ENCODE measurements around the gene RAB10.
A peak's percentile ranks its signal among the peaks of the same experiment; 100 is the strongest.
"Not testable (repeated sequence)": the region's sequence is repeated elsewhere in the genome, so short reads cannot be mapped to it uniquely, and the experiment has no call there.

Gene RAB10

GRCh38 chr2:26108701-26109100 is 74.8 kb downstream of the RAB10 start:
- peaks cover 0 to 23% (median 10%) of the 10 kb centered on the region in 5 donors for H3K36me3 ChIP-seq (ENCODE audit: control insufficient read depth in 5 of 5, insufficient read depth in 5 of 5, low read length in 5 of 5)
- H3K27me3 ChIP-seq (ENCODE audit: control insufficient read depth in 5 of 5, insufficient read depth in 4 of 5, low read length in 5 of 5); H3K27ac ChIP-seq (ENCODE audit: low read depth, low read length); H3K9me3 ChIP-seq (ENCODE audit: control insufficient read depth in 5 of 5, low read length in 5 of 5); H3K9ac ChIP-seq (ENCODE audit: low read length in 5 of 5): not testable (repeated sequence)
- H3K4me1 ChIP-seq (ENCODE audit: control insufficient read depth in 5 of 5, insufficient read depth in 5 of 5, low read length in 5 of 5): peaks cover 0 to 21% (median 12%) of the 10 kb centered on the region in 5 donors
- peak overlapping the region in 2 of 5 donors; percentile 28 to 33 for H3K4me3 ChIP-seq (ENCODE audit: low read depth in 1 of 5, low read length in 5 of 5)

DNA sequence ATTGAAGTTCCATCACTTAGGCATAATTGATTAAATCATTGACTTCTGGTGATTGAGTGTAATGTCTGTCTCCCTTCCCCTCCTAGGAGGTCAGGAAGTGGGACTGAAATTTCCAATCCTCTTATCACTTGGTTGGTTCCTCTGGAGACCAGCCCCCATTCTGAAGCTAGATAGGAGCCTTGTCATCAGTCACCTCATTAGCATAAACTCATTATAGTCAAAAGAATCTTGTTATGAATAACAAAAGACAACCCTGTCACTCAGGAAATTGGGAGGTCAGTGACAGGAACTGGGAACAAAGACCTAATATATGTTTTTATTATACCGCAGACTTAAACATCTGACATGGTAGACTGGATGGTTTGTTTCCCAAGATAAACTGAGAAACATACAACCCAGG is 78.3 kb downstream of the RAB10 start:
- H3K4me3 ChIP-seq (ENCODE audit: low read depth in 1 of 5, low read length in 5 of 5): no peak overlapping the region
- no peaks in the 10 kb centered on the region for H3K9me3 ChIP-seq (ENCODE audit: control insufficient read depth in 5 of 5, low read length in 5 of 5)
- H3K4me1 ChIP-seq (ENCODE audit: control insufficient read depth in 5 of 5, insufficient read depth in 5 of 5, low read length in 5 of 5): peaks cover 0 to 18% (median 12%) of the 10 kb centered on the region in 5 donors
- no peaks in the 10 kb centered on the region for H3K27me3 ChIP-seq (ENCODE audit: control insufficient read depth in 5 of 5, insufficient read depth in 4 of 5, low read length in 5 of 5)
- peaks cover 5 to 26% (median 12%) of the 10 kb centered on the region in 5 donors for H3K36me3 ChIP-seq (ENCODE audit: control insufficient read depth in 5 of 5, insufficient read depth in 5 of 5, low read length in 5 of 5)
- H3K9ac ChIP-seq (ENCODE audit: low read length in 5 of 5): no peak overlapping the region
- no peak overlapping the region for H3K27ac ChIP-seq (ENCODE audit: low read depth, low read length)

DNA sequence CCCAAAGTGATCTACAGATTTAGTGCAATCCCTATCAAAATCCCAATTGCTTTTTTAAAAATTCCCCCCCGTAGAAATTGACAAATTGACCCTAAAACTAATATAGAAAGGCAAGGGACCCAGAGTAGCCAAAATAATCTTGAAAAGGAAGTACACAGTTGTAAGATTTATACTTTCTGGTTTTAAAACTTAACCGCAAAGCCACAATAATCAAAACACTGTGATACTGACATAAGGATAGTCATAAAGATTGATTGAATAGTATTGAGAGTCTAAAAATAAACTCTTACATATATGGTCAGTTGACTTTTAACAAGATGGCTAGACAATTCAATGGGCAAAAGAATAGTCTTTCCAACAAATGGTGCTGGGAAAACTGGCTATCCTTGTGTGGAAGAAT is 80.3 kb downstream of the RAB10 start:
- no peaks in the 10 kb centered on the region for H3K9me3 ChIP-seq (ENCODE audit: control insufficient read depth in 5 of 5, low read length in 5 of 5)
- no peak overlapping the region for H3K27ac ChIP-seq (ENCODE audit: low read depth, low read length)
- H3K4me1 ChIP-seq (ENCODE audit: control insufficient read depth in 5 of 5, insufficient read depth in 5 of 5, low read length in 5 of 5): peaks cover 0 to 11% (median 4%) of the 10 kb centered on the region in 5 donors
- no peak overlapping the region for H3K4me3 ChIP-seq (ENCODE audit: low read depth in 1 of 5, low read length in 5 of 5)
- no peak overlapping the region for H3K9ac ChIP-seq (ENCODE audit: low read length in 5 of 5)
- H3K27me3 ChIP-seq (ENCODE audit: control insufficient read depth in 5 of 5, insufficient read depth in 4 of 5, low read length in 5 of 5): no peaks in the 10 kb centered on the region
- H3K36me3 ChIP-seq (ENCODE audit: control insufficient read depth in 5 of 5, insufficient read depth in 5 of 5, low read length in 5 of 5): peaks cover 5 to 26% (median 12%) of the 10 kb centered on the region in 5 donors

GRCh38 chr2:26118682-26119081 is 84.8 kb downstream of the RAB10 start:
- H3K9ac ChIP-seq (ENCODE audit: low read length in 5 of 5): no peak overlapping the region
- no peak overlapping the region for H3K4me3 ChIP-seq (ENCODE audit: low read depth in 1 of 5, low read length in 5 of 5)
- peaks cover 0 to 8% (median 3%) of the 10 kb centered on the region in 5 donors for H3K36me3 ChIP-seq (ENCODE audit: control insufficient read depth in 5 of 5, insufficient read depth in 5 of 5, low read length in 5 of 5)
- no peaks in the 10 kb centered on the region for H3K9me3 ChIP-seq (ENCODE audit: control insufficient read depth in 5 of 5, low read length in 5 of 5)
- peaks cover 0 to 14% (median 8%) of the 10 kb centered on the region in 5 donors for H3K4me1 ChIP-seq (ENCODE audit: control insufficient read depth in 5 of 5, insufficient read depth in 5 of 5, low read length in 5 of 5)
- no peaks in the 10 kb centered on the region for H3K27me3 ChIP-seq (ENCODE audit: control insufficient read depth in 5 of 5, insufficient read depth in 4 of 5, low read length in 5 of 5)
- H3K27ac ChIP-seq (ENCODE audit: low read depth, low read length): no peak overlapping the region

- Histone ChIP-seq H3K9me3 (ENCODE audit: control insufficient read depth in 5 of 5, low read length in 5 of 5) (no peaks in the 10 kb centered on the region), H3K9ac (ENCODE audit: low read length in 5 of 5) (no peak overlapping the region), H3K4me3 (ENCODE audit: low read depth in 1 of 5, low read length in 5 of 5) (no peak overlapping the region), H3K27ac (ENCODE audit: low read depth, low read length) (no peak overlapping the region), H3K27me3 (ENCODE audit: control insufficient read depth in 5 of 5, insufficient read depth in 4 of 5, low read length in 5 of 5) (no peaks in the 10 kb centered on the region), H3K4me1 (ENCODE audit: control insufficient read depth in 5 of 5, insufficient read depth in 5 of 5, low read length in 5 of 5) (peaks cover 0 to 14% (median 8%) of the 10 kb centered on the region in 5 donors), H3K36me3 (ENCODE audit: control insufficient read depth in 5 of 5, insufficient read depth in 5 of 5, low read length in 5 of 5) (peaks cover 0 to 7% (median 0%) of the 10 kb centered on the region in 5 donors)
These were observed 85.6 kb downstream of the RAB10 start for GRCh38 chr2:26119521-26119920.

GRCh38 chr2:26122630-26123029 is 88.7 kb downstream of the RAB10 start:
- H3K27me3 ChIP-seq (ENCODE audit: control insufficient read depth in 5 of 5, insufficient read depth in 4 of 5, low read length in 5 of 5): no peaks in the 10 kb centered on the region
- peaks cover 0 to 23% (median 12%) of the 10 kb centered on the region in 5 donors for H3K4me1 ChIP-seq (ENCODE audit: control insufficient read depth in 5 of 5, insufficient read depth in 5 of 5, low read length in 5 of 5)
- no peak overlapping the region for H3K4me3 ChIP-seq (ENCODE audit: low read depth in 1 of 5, low read length in 5 of 5)
- peaks cover 0 to 8% (median under 1%) of the 10 kb centered on the region in 5 donors for H3K36me3 ChIP-seq (ENCODE audit: control insufficient read depth in 5 of 5, insufficient read depth in 5 of 5, low read length in 5 of 5)
- no peak overlapping the region for H3K9ac ChIP-seq (ENCODE audit: low read length in 5 of 5)
- H3K27ac ChIP-seq (ENCODE audit: low read depth, low read length): no peak overlapping the region
- H3K9me3 ChIP-seq (ENCODE audit: control insufficient read depth in 5 of 5, low read length in 5 of 5): no peaks in the 10 kb centered on the region

- Histone ChIP-seq H3K27ac (ENCODE audit: low read depth, low read length) (no peak overlapping the region), H3K27me3 (ENCODE audit: control insufficient read depth in 5 of 5, insufficient read depth in 4 of 5, low read length in 5 of 5) (no peaks in the 10 kb centered on the region), H3K4me1 (ENCODE audit: control insufficient read depth in 5 of 5, insufficient read depth in 5 of 5, low read length in 5 of 5) (peaks cover 0 to 23% (median 12%) of the 10 kb centered on the region in 5 donors), H3K4me3 (ENCODE audit: low read depth in 1 of 5, low read length in 5 of 5) (no peak overlapping the region), H3K36me3 (ENCODE audit: control insufficient read depth in 5 of 5, insufficient read depth in 5 of 5, low read length in 5 of 5) (peaks cover 3 to 11% (median 8%) of the 10 kb centered on the region in 5 donors), H3K9me3 (ENCODE audit: control insufficient read depth in 5 of 5, low read length in 5 of 5) (no peaks in the 10 kb centered on the region), H3K9ac (ENCODE audit: low read length in 5 of 5) (no peak overlapping the region)
These were observed 89.5 kb downstream of the RAB10 start for GRCh38 chr2:26123426-26123825.

- Histone ChIP-seq H3K9ac (ENCODE audit: low read length in 5 of 5) (no peak overlapping the region), H3K4me3 (ENCODE audit: low read depth in 1 of 5, low read length in 5 of 5) (peak overlapping the region in 1 of 5 donors; percentile 7)
These were observed 92.2 kb downstream of the RAB10 start for GRCh38 chr2:26126074-26126473.

DNA sequence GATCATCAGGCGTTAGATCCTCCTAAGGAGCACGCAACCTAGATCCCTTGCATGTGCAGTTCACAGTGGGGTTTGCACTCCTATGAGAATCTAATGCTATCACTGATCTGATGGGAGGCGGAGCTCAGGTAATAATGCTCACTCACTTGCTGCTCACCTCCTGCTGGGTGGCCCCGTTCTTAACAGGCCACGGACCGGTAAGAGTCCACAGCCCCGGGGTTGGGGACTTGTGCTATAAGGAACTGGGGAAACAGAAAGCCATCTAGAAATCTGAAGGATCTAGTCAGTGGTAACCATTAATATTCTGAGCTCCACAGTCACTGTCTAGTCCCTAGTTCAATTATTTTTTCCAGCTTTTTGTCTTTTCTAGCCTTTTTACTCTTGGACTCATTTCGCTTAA is 94.3 kb downstream of the RAB10 start:
- Histone ChIP-seq H3K9ac (ENCODE audit: low read length in 5 of 5) (no peak overlapping the region), H3K27ac (ENCODE audit: low read depth, low read length) (no peak overlapping the region), H3K9me3 (ENCODE audit: control insufficient read depth in 5 of 5, low read length in 5 of 5) (no peaks in the 10 kb centered on the region), H3K36me3 (ENCODE audit: control insufficient read depth in 5 of 5, insufficient read depth in 5 of 5, low read length in 5 of 5) (peaks cover 3 to 15% (median 10%) of the 10 kb centered on the region in 5 donors), H3K4me1 (ENCODE audit: control insufficient read depth in 5 of 5, insufficient read depth in 5 of 5, low read length in 5 of 5) (peaks cover 0 to 9% (median 3%) of the 10 kb centered on the region in 5 donors), H3K4me3 (ENCODE audit: low read depth in 1 of 5, low read length in 5 of 5) (no peak overlapping the region), H3K27me3 (ENCODE audit: control insufficient read depth in 5 of 5, insufficient read depth in 4 of 5, low read length in 5 of 5) (no peaks in the 10 kb centered on the region)

More at GRCh38 chr2:26126074-26126473, 92.2 kb downstream of the RAB10 start:
- H3K27ac ChIP-seq (ENCODE audit: low read depth, low read length): no peak overlapping the region
- H3K27me3 ChIP-seq (ENCODE audit: control insufficient read depth in 5 of 5, insufficient read depth in 4 of 5, low read length in 5 of 5): no peaks in the 10 kb centered on the region
- no peaks in the 10 kb centered on the region for H3K9me3 ChIP-seq (ENCODE audit: control insufficient read depth in 5 of 5, low read length in 5 of 5)
- peaks cover 3 to 15% (median 14%) of the 10 kb centered on the region in 5 donors for H3K36me3 ChIP-seq (ENCODE audit: control insufficient read depth in 5 of 5, insufficient read depth in 5 of 5, low read length in 5 of 5)
- peaks cover 0 to 9% (median 3%) of the 10 kb centered on the region in 5 donors for H3K4me1 ChIP-seq (ENCODE audit: control insufficient read depth in 5 of 5, insufficient read depth in 5 of 5, low read length in 5 of 5)

DNA sequence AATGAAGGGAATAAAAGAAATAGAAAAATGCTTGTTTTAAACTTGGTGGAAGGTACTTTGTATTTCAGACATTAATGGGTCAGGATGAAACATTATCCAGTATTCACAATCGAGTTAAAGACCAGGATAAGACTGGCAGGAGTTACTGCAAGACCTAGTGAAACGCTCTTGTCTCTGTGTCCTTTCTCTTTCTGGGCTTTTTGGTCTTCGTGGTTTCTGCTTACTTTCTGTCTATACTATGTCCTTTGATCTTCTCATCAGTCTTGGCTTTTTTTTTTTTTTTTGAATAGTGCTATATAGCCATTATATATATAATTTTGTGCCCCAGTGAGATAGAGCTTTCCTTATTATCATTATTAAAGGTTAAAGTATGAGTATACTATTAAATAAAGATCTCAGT is 96.9 kb downstream of the RAB10 start:
- Histone ChIP-seq H3K27me3 (ENCODE audit: control insufficient read depth in 5 of 5, insufficient read depth in 4 of 5, low read length in 5 of 5) (no peaks in the 10 kb centered on the region), H3K9ac (ENCODE audit: low read length in 5 of 5) (no peak overlapping the region), H3K9me3 (ENCODE audit: control insufficient read depth in 5 of 5, low read length in 5 of 5) (no peaks in the 10 kb centered on the region), H3K36me3 (ENCODE audit: control insufficient read depth in 5 of 5, insufficient read depth in 5 of 5, low read length in 5 of 5) (peaks cover 3 to 27% (median 21%) of the 10 kb centered on the region in 5 donors), H3K4me1 (ENCODE audit: control insufficient read depth in 5 of 5, insufficient read depth in 5 of 5, low read length in 5 of 5) (peaks cover 0 to 13% (median 3%) of the 10 kb centered on the region in 5 donors), H3K27ac (ENCODE audit: low read depth, low read length) (no peak overlapping the region), H3K4me3 (ENCODE audit: low read depth in 1 of 5, low read length in 5 of 5) (no peak overlapping the region)
